GM18520 (cell line): ENCODE measurements around the gene FES.
"Not testable (repeated sequence)": the region's sequence is repeated elsewhere in the genome, so short reads cannot be mapped to it uniquely, and the experiment has no call there.

Source experiments
- ATAC-seq: cut with Tn5 transposase; IDR thresholded peaks from one replicate; pipeline ENCODE4 v1.9.1; 2021; ENCODE audit not compliant: unreplicated experiment

Gene FES

GRCh38 chr15:90890839-90891238, 6.5 kb downstream of the FES start:
- no peak for ATAC-seq

DNA sequence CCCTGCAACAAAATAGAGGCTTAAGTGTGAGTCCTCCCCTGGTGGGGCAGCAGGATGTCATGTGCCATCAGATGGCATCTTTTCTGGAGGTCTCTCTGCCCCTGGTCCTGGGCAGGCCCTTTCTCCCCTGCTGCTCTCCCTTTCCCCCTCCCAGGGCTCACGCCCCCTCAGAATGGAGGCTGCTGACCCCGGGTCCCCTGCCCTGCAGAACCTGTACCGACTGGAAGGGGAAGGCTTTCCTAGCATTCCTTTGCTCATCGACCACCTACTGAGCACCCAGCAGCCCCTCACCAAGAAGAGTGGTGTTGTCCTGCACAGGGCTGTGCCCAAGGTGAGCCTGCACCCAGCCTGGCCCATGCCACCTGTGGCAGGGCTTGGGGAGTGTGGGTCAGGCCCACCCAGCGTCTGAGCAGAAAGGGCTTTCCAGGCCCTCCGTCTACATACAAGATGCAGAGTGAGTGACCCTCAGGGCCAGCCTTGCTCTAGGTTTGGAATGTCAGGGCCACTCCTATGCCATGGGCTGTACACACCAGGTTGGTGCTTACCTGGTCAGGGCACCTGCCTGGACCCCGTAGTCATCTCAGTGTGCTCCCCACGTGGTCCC, 7.1 kb downstream of the FES start:
- no peak for ATAC-seq

DNA sequence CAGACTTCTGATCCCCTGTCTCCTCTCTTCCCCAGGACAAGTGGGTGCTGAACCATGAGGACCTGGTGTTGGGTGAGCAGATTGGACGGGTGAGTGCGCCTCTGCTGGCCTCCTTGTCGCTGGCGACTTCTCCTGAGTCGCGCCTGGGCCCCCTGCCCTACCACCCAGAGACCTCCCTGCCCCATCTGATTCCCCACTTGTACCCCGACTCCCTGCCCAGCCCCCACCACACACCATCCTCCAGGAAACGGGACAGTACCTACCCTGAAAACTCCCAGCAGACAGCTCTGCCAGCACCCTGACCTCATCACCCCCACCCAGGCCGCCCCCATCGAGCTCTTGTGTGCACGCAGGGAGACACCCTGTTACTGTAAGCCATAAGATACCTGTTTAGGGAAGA, 7.7 kb downstream of the FES start:
- no peak for ATAC-seq

DNA sequence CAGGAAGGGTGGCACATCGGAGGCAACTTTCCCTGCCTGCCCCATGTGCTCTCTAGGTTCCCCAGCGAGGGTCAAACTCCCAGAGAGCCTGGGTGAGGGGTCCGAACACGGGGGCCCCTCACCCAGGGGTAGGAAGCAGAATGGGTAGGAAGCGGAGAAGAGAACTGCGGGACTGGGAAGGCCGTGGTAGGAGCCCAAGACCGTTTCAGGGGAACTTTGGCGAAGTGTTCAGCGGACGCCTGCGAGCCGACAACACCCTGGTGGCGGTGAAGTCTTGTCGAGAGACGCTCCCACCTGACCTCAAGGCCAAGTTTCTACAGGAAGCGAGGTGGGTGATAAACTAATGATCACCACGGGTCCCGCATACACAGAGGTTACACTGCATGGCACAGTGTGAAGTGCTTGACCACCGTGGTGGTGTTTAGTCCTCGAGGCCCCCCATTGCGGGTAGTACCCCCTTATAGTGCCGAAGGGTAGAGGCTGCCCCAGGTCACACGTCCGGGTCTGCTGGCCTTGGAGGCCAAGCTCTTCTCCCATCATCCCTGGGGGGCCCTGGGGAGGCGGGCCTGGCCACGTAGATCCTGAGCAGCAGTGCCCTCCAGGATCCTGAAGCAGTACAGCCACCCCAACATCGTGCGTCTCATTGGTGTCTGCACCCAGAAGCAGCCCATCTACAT, 8.3 kb downstream of the FES start:
- no peak for ATAC-seq

DNA sequence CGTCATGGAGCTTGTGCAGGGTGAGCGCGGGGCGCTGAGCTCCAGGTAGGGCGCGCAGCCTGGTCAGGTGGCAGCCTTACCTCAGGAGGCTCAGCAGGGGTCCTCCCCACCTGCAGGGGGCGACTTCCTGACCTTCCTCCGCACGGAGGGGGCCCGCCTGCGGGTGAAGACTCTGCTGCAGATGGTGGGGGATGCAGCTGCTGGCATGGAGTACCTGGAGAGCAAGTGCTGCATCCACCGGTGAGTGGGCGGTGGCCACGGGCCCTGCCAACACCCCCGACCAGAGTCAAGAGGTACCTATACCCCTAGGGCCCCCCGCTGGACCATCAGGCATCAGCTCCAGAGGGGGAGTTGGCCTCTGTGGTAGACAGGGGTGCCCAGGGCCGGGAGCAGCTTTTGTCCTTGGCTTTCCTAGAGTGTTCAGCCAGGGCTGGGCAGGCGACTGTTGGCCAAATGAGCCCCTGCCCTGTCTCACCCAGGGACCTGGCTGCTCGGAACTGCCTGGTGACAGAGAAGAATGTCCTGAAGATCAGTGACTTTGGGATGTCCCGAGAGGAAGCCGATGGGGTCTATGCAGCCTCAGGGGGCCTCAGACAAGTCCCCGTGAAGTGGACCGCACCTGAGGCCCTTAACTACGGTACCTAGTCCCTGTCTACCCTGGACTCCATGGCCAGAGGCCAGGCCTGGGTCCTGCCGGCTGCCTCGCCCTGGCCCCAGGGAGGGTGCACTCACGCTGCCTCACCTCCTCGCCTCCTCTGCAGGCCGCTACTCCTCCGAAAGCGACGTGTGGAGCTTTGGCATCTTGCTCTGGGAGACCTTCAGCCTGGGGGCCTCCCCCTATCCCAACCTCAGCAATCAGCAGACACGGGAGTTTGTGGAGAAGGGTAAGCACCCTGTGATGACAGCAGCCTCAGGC, 9.1 kb downstream of the FES start:
- no peak for ATAC-seq

DNA sequence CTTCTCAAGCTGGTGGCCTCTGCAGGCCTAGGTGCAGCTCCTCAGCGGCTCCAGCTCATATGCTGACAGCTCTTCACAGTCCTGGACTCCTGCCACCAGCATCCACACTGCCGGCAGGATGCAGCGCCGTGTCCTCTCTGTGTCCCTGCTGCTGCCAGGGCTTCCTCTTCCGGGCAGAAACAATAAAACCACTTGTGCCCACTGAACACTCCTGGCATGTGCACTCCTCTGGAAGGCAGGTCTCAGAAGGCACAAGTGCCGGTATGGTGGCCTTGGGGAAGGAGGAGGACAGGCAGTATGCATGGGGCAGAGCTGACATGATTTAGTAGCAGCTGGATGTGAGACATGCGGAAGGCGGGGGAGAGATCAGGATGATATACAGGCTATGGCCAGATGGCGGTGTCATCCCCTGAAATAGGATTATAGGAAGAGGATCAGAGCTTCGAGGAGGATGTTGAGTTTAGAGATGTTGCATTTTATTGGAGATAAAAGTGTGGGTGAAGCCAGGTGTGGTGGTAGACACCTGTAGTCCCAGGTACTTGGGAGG, 11.3 kb downstream of the FES start:
- ATAC-seq = no peak

DNA sequence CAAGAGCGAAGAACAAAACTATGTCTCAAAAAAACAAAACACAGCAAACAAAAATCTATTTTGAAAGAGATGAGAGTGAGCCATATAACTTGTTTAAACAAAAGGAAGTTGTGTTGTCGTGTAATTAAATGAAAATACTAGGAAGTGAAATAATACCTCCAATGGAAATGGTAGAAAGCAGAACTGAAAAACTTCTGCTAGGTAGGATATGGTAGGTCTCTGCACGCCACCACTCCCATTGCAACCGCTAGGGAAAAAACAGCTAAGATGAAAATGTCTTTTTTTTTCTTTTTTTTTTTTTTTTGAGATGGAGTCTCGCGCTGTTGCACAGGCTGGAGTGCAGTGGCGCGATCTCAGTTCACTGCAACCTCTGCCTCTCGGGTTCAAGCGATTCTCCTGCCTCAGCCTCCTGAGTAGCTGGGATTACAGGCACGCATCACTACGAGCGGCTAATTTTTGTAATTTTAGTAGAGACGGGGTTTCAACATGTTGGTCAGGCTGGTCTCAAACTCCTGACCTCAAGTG, 12.9 kb downstream of the FES start:
- ATAC-seq = not testable (repeated sequence)

GRCh38 chr15:90901175-90902039, 17.1 kb downstream of the FES start:
- ATAC-seq = no peak

- peak; percentile 62 for ATAC-seq
Measured at GRCh38 chr15:90902040-90902839, 17.9 kb downstream of the FES start.

DNA sequence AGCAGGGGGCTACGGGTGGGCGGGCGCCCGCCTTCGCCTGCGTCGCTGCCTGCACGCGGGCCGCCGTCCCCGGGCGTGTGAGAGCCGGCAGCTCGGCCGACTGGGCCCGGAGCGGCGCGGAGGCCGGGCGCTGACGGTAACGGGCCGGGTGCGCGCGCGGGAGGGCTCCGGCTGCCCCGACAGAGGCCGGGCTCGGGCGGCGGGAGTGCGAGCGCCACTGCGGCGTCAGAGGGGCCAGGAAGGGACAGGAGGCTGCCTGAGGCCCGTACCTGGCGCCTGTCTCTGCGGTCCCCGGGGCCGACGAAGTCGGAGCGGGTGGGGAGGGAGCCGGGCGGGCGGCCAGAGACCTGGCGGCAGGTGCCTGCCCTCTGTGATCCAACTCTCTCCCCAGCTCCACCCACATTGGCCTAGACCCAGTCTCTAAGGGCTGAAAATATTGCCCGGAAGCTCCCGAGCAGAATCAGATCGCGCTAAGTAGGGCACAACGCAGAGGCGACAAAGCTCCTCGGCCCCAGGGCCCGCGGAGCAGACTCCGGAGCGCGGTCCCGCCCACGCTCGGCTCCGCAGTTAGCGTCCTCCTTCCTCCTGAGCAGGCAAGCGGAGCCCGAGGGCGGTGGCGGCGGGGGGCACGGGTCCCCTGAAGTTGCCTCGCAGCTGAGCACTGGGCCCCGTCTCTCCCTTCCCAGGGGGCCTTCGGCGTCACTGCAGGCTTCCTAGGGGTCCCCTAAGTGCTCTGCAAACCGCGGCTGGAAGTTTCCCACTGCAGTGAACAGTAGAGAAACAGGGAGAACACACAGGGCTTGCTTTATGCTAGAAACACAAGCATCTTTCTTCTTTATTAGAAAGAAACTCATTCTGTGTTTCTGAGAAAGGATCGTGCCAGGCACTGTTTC, 18.8 kb downstream of the FES start, which contains the start of gene MAN2A2:
Gene MAN2A2 (plus strand): TSS at position 463 of the 893 bp plus-strand sequence. CDS start 906 bp downstream, outside the sequence.
- peak; percentile 27 for ATAC-seq

DNA sequence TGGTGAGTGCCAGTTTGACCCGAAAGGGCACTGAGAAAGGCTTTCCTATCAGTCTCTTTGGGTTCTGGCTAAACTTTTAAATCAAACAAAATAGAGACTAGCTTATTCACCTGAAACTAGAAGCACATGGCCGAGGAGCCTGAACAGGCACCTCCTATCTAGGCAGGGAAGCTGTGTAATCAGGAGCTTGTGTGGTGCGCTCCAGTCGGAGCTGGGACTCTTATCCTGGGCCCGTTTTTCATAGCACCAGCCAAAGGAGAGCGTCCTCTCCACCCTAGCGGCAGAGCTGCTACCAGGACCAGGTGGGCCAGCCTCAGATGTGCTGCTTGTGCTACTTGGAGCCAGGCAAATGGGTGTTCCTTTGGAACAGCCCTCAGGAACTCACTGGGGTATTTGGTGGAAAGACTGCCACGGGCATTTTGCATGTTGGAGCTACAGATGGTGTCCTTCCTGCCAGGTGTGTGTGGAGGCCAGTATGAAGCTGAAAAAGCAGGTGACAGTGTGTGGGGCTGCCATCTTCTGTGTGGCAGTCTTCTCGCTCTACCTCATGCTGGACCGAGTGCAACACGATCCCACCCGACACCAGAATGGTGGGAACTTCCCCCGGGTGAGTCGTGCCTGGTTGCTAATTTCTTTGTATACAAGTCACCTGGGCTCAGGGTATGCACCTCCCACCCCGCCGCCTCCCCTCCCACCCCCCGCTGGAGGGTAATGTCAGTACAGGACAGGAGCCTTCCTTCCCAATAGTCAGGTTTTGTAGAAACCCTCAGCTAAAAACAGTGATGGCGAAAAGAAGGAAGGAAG, 19.6 kb downstream of the FES start:
- ATAC-seq = no peak

DNA sequence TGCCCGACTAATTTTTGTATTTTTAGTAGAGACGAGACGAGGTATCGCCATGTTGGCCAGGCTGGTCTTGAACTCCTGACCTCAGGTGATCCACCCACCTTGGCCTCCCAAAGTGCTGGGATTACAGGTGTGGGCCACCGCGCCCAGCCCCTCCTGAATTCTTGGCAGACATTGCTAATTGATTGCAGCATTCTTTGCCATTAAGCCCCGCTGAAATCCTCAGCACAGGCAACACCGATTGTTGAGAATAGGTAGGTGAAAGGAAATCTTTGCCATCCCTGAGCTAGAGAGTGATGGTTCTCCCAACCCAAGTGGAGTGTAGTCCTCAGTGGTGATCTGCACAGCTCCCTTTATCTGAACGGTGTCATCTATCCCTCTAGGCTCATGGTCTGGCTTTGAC, 20.4 kb downstream of the FES start:
- ATAC-seq = no peak

DNA sequence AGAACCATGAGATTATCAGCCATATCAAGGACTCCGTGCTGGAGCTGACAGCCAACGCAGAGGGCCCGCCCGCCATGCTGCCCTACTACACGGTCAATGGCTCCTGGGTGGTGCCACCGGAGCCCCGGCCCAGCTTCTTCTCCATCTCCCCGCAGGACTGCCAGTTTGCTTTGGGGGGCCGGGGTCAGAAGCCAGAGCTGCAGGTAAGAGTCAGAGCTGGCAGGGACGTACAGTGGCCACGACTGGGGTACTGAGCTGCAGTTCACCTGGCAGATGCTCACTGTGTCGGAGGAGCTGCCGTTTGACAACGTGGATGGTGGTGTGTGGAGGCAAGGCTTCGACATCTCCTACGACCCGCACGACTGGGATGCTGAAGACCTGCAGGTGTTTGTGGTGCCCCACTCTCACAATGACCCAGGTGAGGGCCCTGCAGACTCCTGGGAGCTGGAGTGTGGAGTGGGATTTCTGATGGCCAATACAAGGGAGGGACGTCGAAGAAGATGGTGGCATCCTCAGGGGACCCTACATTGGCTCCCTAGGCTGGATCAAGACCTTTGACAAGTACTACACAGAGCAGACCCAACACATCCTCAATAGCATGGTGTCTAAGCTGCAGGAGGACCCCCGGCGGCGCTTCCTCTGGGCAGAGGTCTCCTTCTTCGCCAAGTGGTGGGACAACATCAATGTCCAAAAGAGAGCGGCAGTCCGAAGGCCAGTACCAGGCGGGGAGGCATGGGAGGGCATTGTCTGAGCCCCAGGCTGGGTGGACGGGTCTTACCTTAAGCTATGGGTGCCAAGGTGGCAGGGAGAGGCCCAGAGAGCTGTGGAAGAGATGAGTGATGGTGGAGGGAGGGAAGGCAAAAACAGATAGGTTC, 21.2 kb downstream of the FES start:
- ATAC-seq = no peak

- ATAC-seq = no peak
Measured at GRCh38 chr15:90906181-90906849, 22.0 kb downstream of the FES start.

GRCh38 chr15:90907051-90907660, 22.9 kb downstream of the FES start:
- no peak for ATAC-seq
